DMS53 (cell line): ENCODE results near the gene LPAR5.
A peak's percentile ranks its signal among the peaks of the same experiment; 100 is the strongest.

Experiments used
- DNase-seq: peaks from one replicate; lab custom pipeline; 2025; lab: John Stamatoyannopoulos, UW

LPAR5 gene

DNA sequence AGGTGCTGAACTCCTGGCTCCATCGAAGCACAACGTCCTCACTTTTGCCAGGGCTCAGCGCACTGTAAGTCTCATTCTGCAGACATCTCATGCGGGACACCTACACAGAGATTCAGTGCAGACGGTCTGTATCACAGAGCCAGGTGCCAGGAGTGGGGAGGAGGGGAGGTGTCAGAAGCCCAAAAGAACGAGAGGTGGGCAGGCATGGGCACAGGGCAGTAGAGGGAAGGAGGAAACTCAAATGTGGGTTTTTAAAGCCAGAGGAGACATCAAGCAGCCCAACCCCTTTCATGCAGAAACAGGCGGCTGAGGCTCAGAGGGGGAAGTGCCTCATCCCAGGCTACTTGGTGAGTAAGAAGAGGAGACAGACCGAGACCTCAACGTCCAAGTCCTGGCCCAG, 2.5 kb upstream of the LPAR5 start:
- no peak for DNase-seq

DNA sequence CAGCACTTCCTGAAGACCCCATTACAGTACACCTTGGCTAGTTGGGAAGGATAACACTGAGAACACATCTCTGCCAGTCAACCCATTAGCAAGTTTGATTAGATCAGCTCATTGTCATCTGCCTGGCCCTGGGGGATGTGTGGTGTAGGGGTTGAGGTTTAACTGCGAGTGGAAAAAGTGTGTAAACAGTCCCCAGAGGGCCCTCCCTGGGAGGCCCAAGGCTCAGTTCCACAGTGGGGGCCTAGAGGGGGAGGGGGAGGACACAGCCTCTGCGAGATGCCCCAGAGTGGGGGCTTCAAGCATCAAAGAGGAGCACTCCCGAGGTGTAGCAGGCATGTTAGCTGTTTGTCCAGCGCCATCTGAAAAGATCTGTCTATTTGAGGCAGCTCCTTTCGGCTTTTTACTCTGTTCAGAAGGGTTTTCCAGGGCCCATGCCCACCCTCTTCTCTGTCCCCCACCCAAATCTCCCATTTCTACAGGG, 344 bp downstream of the LPAR5 start:
- DNase-seq = no peak

DNA sequence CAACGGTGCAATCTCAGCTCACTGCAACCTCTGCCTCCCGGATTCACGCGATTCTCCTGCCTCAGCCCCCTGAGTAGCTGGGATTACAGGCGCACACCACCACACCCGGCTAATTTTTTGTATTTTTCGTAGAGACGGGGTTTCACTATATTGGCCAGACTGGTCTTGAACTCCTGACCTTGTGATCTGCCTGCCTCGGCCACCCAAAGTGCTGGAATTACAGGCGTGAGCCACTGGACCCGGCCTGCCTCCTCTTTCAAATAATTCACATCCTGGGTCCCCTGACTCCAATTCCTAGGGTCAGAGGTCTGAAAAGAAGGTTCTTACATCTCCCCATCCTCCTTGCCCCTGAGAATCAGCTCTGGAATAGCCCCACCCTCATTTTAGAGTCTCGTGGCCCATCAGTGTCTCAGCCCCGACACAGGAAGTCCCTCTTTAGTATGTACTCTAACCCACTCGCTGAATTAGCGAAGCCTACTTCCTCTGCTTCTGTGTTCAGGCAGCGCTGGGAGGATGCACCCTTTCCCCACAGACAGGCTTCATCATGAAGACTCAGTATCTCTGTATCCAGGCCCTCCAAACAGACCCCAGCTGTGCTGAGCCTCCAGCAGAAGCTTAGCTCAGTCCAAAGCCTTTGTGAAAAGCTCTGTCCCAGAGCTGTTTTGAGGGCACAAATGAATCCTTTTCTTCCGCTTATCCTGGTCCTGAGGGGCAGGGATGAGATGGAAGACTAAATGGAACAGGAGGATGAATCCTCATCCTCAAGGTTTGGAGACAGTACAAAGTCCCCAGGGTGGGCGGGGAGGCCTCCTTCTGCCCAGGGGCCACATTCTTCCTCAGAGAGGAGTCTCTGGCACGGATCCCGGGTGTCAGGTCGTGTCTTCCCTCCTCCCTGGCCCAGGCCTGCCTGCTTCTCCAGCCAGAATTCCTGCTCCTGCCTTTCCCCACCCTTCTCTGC, 3.5 kb downstream of the LPAR5 start:
- DNase-seq = peak; percentile 81

DNA sequence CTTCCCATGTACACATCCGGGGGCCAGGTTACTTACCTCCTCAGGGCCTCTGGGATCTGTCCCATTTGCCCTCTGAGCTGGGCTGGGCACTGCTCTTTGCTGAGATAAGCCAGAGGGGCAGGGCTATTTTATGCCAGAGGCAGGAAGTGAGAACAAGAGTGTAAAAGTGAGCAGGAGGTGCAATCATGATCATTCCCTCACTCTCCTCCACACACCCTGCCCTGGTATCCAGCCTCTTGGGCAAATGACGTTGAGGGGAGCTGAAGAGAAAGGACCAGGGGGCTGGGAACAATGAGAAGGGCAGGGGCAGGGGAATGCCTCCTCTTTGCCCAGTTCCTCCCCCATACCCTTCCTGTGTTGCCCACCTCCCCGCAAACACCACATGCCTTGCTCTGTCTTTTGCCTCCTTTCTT, 4.2 kb downstream of the LPAR5 start:
- no peak for DNase-seq

DNA sequence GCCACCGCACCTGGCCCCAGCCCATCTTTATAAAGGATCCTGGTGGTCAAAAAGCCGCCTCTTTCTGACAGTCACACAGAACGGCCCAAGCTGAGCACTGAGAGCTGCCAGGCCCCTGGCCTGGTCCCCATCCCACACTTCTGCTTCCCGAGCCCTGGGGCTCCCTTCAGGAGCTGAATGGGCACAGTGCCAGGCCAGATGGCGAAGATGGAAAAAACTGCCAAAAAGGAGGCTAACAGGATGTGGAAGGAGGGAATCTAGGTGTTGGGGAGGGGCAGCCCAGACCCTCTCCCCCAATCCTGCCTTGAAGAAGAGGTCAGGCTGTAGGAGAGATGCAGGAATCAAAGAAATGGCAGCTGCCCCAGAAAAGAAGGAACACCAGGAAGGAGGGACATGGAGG, 5.0 kb downstream of the LPAR5 start:
- no peak for DNase-seq

DNA sequence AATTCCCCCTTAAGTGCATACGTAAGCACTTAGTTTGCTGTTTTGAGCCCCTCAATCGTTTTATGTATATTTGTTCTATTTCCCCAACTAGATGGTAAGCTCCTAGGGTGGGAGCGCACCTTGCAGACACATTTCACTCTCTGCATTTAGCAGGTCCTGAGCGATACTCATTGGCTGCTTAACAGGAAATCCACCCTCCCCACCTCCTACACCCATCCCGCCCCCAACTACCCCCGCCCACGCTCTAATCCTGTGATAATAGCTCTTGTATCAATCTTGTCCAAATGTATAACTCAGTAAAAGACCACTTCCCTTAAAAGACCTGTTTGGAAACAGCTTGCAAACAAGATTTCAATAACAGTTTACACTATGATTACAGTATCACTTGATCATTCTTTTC, 8.1 kb downstream of the LPAR5 start:
- DNase-seq = no peak

DNA sequence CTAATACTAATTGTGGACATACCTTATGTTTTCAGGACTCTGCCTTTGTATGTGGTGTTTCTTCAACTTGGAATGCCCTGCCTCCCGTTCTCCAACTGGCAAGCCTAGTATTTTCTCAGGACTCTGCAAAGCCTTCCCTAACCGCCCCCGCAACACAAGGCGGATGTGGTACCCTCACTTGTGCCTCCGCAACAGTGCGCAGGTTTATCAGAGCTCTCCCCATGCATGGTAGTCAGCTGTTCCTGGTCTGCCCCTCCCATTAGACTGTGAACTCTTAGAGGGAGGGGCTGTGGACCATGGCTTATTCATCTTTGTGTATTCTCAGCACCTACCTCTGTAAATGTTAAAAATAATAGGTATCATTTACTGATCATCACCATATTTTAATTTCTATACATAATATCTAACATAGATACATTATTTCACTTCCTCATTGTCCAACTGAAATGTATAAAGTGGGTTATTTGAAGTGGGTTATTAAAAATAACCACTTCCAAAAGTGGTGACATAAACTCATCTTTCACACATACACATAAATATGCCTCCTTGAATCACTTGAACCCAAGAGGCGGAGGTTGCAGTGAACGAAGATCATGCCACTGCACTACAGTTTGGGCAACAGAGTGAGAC, 9.0 kb downstream of the LPAR5 start:
- no peak for DNase-seq

DNA sequence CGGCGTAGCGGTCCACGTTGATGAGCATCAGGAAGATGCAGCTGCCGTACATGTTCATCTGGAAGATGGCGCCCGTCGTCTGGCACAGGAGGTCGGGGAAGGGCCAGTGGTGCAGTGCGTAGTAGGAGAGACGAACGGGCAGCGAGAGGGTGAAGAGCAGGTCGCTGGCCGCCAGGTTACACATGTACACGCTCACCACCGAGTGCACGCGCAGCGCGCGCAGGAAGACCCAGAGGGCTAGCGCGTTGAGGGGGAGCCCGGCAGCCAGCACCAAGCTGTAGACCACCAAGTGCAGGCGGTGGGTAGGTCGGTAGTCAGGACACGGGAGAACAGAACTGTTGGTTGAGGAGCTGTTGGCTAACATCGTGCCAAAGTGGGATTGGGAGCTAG, 14.9 kb downstream of the LPAR5 start:
- no peak for DNase-seq

DNA sequence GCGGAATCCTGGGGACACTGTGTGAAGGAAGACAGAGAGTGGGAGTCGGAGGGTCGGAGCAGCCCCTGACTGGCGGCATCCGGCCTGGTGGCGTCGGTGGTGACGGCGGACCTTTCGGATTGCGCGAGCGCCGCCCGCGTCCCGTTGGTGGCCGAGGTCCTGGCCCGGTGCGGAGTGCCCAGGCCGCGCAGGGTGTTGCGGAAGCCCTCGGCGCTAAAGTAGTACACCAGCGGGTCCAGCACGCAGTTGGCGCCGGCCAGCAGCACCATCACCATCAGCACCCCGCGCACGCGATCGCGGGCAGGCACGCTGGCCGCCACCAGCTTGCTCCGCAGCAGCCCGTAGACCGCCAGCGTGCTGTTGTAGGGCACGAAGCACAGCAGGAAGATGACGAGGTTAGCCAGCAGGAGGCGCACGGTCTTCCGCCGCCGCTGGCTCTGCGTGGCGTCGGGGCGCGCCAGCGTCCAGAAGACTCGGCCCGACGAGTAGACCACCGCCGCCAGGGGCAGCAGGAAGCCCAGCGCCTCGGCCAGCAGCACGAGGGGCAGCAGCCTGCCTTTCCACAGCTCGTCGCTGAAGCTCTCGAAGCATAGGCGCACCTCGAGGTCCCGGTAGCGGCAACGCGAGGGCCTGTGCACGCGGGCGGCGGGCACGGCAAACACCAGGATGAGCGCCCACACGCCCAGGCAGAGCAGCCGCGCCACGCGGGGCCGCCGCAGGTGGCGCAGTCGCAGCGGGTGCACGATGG, 15.4 kb downstream of the LPAR5 start:
- DNase-seq = no peak

DNA sequence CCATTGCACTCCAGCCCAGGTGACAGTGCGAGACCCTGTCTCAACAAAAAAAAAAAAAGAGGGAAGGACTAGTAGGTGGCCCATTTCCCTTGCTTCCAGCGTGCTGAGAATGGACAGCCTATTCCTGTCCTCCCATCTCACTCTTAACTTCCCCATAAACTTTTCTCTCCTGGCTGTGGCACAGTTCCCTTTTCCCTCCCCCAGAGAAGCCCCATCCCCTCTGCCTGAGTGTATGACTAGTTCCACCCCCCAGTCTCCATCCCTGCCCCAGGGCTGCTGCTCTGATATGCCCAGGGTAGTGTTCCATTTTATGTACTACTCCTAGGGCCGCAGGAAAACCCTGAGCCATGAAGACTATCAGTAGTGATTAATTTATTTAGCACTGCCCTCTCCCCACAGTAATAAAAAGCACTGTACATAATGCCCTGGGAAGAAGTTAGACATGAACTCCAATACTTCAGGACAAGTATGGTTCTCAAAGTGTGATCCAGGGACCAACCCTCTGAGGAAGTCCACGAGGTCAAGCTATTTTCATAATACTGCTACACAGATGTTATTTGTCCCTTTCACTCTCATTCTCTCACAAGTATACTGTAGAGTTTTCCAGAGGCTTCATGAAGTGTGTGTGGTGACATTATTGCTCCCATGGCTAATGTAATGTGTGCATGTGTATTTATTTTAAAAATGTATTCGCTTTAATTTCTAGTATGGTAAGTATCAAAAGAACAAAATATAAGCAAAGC, 17.1 kb downstream of the LPAR5 start:
- no peak for DNase-seq

DNA sequence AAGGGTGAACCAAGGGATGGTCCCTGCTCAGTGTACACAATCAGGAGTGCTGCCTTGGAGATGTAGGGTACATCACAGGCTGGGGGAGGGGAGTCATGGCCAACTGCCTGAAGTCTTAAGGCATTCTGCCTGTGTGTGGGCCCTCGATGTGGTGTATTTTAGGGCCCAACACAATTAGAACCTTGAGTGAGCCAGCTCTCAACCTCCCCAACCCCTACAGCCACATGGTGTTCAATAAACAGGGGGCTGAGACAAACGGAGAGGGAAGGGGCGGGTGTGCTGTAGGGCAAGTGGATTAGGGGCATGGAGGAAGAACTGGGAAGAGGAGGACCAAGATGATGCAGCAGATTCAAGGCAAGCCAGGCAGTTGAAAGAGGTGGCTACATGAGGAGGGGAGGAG, 20.0 kb downstream of the LPAR5 start:
- DNase-seq = no peak

DNA sequence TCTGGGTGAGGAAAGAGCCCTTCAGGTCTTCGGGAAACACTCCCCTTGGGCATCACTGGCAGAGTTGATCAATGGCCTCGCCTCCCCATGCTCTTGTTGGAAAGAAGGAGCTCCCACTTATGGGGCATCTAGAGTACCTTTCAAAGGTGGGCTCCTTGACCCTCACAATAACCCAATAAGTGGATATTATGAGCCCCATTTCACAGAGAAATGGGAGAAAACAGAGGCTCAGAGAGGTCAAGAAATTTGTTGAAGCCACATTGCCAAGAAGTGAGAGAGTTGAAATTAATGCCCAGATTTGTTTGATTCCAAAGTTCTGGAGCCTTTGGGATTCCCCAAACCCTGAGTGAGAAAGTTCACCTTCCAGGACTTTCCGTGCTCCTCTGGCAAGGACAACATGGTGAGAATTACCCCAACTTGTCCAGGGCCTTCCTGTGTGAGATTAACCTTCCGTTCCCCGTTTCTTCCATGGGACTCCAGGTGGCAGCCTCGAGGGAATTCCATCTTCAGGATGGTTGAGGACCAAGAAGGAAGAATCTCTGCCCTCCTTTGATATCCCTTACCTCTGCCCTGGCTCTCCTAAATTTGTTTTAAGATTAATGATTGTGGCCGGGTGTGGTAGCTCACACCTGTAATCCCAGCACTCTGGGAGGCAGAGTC, 21.1 kb downstream of the LPAR5 start:
- DNase-seq = peak; percentile 51

DNA sequence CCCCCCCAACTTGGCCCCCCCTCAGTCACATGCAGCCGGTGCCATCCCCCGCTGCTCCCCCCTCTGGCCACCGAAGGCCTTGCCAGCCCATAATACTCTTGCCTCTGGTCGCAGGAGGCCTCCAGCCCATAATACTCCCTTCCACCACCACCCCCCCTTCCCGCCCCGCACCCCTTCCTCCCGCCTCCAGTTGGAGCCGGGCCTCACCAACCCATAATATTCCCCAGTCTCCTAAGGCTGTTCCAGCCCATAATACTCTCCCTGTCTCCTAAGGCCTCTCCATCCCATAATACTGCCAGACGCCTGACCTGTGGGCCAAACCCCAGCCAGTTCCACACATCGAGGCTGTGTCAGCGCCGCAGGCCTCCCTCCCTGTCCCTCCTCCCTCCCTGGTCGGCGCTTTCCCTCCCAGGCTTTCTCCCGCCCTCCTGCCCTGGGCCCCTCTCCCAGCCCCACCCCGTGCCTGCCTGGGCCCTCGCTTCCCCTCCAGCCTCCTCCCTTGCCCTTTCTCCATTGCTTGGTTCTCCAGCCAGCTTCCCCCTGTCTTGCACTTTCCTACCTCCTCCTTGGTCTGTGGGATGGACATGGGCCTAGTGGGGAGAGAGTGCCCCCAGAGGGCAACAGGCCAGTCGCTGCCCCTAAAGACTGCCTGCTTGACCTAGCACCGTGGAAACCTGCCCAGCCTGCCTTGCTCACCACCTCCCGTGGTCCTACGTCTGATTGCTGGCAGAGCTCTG, 21.8 kb downstream of the LPAR5 start:
- DNase-seq = peak; percentile 99

DNA sequence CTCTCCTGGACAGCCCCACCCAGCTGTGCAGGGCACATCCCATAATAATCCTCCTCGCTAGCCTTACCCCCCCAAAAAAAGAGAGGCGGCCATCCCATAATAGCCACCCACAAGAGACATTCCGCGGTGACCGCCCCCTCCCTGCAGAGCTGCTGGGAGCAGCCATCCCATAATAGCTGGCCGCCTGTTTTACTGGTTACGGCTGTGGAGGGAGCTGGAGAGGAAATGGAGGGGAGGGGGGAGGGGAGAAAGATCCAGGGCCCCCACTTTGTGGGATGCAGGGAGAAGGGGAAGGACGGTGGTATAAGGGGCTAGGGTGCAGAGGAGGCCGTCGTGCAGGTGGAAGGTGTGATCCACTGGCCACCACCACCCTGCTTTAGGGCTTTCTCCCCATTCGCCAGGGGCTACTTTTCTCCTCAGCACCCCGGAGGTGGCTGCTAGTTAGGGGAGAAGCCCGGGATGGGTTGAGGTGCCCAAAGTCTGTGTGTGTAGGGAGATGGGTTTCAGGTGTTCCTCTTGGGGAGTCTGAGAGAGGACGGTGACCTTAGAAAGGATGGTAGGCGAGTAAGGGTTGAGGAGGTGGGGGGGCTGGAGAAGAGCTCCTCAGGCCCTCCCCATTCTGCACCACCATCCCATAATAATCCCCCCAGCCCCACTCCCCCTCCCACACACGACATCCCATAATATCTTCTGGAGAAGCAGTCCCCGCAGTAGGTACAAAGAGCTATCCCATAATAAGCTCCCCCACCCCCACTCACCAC, 22.6 kb downstream of the LPAR5 start:
- peak; percentile 90 for DNase-seq

DNA sequence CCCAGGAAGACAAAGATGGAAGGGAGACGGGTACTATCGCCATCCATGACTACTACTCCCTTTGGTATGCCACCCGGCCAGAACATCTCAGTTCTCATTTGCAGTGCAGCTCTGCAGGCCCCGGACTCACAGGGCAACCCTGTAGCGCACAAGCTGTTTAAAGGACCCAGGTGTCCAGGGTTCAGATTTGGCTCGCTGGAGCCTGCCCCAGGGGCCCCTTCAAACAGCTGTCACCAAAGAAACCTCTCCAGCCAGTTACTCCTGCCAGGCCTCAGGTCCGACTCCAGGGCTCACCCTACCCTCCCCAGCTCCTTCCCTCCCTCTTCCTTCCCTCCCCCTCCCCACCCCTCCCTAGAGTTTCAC, 23.1 kb downstream of the LPAR5 start:
- peak; percentile 90 for DNase-seq

DNA sequence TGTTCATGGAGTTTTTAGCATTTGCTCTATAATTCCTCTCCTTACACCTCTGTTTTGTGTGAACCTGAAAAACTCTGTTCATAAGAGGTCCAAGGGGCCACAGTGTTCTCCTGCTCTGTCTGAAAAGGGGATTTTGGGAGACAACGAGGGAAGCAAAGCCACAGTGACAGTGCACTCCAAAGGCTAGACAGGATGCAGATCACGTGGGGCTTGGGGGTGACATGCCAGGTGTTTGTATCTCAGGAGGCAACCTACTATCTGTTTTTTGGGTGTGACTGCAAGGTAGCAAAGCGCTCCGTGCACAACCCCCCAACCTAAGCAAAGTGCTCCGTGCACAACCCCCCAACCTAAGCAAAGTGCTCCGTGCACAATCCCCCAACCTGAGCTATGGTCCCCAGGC, 23.5 kb downstream of the LPAR5 start:
- peak; percentile 59 for DNase-seq

DNA sequence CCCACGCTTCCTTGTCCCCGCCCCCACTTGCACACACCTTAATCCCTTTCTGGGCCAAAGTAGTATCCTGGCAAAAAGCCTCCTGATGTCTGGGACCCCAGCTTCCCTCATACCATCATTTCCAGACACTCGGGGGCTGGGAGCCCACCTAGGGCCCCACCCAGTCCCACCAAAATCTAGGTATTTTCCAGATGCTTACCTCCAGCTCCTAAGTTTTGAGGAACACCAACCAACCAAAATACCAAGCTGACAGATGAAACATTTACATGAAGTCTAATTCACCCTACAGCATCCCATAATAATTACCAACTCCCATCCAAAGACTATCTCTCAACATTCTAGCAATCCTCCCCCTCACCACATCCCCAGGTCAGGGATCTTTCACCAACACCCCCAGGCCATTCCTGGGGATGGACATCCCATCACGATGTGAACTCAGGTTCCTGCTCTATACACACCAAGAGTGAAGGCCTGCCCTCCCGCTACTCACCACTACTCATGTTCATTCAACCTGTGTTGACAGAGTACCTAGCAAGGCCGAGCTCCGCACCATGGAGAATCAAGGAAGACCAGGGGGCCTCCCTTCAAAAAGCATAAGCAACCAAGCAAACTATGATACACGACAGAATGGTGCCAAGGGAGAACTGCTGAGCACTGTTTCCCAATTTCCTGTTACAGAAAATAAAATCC, 27.0 kb downstream of the LPAR5 start:
- DNase-seq = peak; percentile 66

DNA sequence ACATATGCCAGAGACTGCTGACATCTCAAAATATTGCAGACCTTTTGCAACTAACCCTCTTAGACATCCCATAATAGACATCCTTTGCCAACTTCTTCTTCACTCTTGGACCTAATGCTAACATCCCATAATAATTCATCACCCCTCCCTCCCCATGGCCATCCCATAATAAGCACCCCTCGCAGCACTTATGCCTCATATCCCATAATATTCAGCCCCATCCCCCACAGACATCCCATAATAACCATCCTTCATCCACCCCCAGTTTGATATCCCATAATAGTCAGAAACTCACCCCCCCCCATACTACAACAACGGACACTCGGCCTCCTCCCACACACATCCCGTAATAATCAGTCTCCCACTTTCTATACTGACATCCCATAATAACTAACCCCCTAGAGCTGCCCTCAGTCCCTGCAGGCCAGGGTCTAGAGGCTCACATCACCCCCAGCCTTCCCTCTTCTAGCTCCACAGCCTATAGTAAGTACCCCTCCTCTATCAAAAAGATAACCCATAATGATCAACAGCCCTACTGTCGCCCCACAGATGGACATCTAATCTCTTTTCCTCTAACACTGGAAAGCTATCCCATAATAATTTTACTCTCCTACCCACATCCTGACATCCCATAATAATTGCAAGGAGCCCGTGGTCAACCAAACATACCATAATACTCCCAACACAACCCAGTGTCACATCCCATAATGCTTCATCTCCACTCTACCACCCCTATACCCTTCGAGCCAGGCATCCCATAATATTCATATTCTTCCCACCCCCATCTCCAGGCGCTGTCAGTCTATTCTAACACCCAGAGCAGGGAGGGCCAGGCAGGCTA, 27.8 kb downstream of the LPAR5 start:
- peak; percentile 97 for DNase-seq
